ENCODE results near the gene EPC2.
"Not testable (repeated sequence)": the region's sequence is repeated elsewhere in the genome, so short reads cannot be mapped to it uniquely, and the experiment has no call there.

EPC2 gene

DNA sequence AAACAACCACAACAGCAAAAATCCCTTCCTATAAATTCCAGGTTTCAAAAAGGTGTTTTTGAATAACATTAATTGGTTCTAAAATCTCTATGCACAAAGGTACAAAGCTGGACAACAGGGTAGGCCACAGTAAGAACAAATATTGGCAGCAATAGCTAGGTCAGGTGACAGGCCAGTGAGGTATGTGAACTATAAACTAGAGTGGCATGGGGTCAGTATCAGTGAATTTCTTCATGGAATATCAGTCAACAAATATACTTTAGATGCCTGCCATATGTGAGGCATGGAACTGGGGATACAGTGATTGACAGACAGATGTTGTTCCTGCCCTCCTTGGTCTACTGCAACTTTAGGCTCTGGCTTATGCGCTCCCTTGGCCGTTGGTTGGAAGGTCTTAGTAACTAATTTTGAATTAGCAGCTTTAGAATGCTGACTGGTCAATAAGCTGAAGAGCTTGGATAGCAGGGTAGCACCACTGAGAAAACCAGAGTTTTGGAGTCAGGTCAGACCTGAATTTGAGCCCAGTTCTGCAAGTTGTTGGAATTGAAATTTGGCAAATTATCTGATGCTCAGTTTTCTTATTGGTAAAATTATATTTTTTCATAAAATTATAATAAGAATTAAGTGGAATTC lies 2.3 kb upstream of the EPC2 start:
- DNase-seq (ENCODE audit: low read depth) = no peak

DNA sequence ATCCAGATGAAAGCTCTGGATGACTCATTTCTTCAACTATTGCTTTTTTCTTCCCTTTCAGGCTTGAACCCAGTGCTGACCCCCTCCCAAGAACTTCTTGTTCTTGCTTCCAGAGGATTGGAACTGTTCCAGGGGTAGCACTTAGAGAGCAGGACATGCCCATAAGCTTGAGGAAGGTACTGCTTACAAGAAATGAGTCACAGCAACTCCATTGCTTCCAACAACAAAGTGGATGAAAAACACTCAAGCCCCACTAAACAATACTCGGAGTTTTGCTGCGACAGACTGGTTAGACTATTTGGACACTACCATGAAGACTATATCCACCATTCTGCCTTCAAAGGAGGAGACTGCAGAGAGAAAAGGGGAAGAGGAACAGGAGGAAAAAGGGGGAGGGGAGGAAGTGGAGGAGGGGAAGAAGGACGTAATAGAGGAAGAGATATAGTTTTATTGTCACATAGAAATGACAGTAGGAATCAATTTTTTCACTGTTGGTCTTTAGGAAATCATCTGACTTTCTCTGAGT lies 1.6 kb upstream of the EPC2 start:
- no peak for DNase-seq (ENCODE audit: low read depth)

GRCh38 chr2:148643421-148643820 lies 1.1 kb upstream of the EPC2 start:
- no peak for DNase-seq (ENCODE audit: low read depth)

GRCh38 chr2:148644883-148645538 lies 460 bp downstream of the EPC2 start:
- peak; percentile 92 for DNase-seq (ENCODE audit: low read depth)

DNA sequence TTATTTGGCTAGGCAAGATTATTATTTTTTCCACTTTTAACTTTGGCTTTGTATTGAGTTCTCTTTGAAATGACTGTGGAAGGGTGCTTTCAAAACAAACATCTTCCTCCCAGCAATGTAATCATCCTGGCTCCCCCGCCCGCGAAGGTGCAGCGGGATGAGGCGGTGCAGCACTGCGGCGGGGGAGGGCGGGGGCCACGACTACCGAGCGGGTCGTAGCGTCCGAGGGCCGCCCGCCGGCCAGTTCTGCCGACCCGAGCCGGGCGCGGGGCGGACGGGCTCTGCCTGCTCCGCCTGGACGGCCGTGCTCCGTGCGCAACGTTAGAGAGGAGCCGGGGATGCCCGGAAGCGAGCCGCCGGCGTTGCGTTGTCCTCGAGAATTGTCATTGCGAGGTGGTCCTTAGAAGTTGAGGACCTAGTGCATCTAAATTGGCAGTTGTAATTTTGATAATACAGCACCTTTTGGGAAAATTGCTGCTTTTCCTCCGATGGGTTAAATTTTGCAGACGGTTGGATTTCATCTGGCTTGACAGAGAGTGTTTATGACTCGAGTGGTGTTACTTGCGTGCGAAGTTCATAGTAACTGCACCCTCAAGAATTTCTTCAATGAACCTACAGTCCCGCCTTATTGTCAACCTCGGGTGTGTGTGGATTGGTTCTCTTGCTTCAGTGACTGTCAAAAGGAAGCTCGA lies 1.1 kb downstream of the EPC2 start:
- DNase-seq (ENCODE audit: low read depth) = peak; percentile 31

DNA sequence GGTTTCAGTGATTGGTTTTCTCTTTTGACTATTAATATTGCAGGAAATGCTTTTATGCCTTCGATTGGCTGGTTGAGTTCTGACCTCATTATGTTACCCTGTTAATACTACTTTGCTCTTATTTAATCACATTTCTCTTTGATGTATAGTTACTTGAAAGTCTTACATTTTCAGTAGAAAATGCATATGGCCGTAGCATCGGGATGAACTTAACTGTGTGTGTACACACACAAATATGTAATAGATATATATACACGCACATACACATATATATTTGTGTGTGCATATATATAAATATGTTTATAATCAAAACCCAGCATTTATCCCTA lies 1.6 kb downstream of the EPC2 start:
- no peak for DNase-seq (ENCODE audit: low read depth)

DNA sequence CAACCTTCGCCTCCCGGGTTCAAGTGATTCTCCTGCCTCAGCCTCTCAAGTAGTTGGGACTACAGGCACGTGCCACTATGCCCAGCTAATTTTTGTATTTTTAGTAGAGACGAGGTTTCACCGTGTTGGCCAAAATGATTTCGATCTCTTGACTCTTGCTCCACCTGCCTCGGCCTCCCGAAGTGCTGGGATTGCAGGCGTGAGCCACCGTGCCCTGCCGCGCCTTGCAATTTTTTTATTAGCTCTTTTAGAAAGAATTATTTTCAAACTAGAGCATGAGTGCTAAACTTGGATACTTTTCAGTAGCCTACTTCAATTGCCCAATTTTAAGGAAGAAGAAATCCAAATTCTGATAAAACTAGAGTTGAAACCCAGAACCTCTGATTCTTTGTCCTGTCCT lies 3.2 kb downstream of the EPC2 start:
- DNase-seq (ENCODE audit: low read depth) = not testable (repeated sequence)

DNA sequence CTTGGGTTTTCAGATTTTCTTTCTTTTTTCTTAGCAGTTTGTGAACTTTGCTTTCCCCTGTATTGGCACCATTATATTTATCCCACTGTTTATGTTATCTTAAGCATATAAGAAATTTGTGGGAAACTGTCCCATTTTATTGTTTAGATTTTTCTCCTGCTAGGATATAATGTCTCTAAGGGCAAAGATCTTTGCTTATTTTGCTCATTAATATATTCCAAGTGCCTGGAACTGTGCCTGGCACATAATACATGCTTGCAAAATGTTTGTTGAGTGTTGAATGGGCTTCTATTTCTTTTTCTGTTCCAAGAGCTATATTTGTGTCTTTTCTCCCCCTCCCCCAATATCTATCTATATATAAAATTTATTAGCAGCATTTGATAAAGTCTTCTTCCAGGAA lies 5.4 kb downstream of the EPC2 start:
- DNase-seq (ENCODE audit: low read depth) = no peak

- no peak for DNase-seq (ENCODE audit: low read depth)
These were observed 6.3 kb downstream of the EPC2 start for GRCh38 chr2:148650881-148651280.

DNA sequence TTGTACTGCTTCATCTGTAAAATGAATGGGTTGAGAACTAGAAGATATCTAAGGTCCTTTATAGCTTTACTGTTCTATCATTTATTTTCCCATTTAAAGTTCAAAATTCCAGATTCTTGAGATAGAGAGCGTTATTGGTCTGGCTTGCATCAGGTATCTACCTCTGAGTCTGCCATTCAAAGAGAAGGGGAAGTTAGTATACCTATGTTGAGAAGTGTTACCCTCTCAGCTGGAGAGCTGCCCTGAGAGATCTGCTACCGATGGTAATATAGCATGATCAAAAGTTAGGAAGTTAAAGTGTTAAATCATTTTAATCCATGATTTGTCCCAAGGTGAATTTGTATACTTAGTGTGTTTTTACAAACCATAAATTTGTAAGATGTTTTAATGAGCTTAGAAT lies 7.4 kb downstream of the EPC2 start:
- no peak for DNase-seq (ENCODE audit: low read depth)

DNA sequence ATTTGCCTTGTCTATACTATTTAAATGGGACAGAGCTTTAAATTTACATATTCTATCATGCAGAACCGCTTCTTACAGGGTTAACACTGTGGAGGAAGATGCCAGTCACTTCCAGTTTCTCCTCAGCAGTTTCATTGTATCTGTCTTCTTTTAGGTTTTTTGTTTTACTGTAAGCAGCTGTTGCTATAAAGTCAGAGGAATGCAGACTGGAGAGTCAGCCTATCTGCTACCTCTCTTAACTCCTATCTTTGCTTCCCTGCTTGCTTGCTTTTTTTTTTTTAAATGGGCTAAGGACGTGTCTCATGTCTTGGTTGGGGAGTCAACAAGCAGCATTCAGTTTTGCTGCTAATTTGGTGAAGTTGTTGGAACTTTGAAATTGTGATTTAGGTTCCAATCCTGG lies 8.9 kb downstream of the EPC2 start:
- no peak for DNase-seq (ENCODE audit: low read depth)

GRCh38 chr2:148654435-148654834 lies 9.9 kb downstream of the EPC2 start:
- no peak for DNase-seq (ENCODE audit: low read depth)

GRCh38 chr2:148656516-148656915 lies 12.0 kb downstream of the EPC2 start:
- DNase-seq (ENCODE audit: low read depth) = no peak

DNA sequence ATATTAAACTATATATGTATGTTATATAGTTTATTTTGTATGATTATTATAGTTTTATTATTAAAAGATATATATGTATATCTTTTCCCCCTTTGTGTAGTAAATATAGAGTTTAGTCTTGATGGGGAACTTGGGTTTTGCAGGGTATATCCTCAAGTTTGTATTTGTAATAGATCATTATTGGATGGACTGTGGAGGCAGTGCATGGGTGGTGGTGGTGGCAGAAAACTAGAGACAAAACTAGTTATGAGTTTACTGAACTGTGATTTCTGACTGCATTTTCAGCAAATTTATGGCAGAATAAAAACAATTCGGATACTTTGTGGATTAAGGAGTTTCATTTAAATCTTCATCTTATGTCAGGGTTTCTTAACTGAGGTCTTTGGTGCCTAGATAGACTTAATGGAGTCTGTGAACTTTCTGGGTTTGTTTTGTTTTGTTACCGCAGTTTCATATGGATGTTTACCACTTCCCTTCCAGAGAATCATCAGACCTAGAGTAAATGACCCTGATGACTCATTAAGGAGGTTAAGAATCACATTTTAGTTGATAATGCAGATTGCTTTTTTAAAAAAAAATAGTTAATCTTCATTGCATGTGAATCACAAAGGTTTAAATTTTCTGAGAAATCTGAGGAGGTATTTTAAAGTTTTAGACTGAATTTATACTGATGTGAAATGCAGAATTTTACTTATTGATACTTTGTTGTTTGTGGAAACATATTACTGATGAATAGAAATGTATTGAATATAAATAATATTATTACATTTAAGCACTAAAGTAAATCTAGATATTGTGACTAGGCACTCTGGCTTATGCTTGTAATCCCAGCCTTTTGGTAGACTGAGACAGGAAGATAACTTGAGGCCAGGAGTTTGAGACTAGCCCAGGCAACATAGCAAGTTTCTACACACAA lies 14.5 kb downstream of the EPC2 start:
- DNase-seq (ENCODE audit: low read depth) = no peak

DNA sequence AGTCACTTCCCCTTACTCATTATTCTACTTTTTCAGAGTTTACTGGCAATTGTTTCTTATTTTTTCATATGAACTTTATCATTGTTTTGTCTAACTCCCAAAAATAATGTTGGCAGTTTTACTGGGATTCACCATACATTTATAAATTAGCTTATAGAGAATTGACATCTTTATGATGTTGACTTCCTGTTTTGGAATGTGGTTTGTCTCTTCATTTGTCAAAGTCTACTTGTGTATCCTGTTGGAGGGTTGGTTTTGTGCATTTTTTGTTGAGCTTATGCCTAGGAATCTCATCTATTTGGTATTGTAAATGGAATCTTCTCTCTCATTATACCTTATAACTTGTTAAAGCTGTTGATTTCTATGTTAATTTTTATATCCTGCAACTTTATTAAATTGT lies 16.4 kb downstream of the EPC2 start:
- no peak for DNase-seq (ENCODE audit: low read depth)

DNA sequence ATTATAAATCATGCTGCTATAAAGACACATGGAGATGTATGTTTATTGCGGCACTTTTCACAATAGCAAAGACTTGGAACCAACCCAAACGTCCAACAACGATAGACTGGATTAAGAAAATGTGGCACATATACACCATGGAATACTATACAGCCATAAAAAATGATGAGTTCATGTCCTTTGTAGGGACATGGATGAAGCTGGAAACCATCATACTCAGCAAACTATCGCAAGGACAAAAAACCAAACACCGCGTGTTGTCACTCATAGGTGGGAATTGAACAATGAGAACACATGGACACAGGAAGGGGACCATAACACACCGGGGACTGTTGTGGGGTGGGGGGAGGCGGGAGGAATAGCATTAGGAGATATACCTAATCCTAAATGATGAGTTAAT lies 17.8 kb downstream of the EPC2 start:
- not testable (repeated sequence) for DNase-seq (ENCODE audit: low read depth)

DNA sequence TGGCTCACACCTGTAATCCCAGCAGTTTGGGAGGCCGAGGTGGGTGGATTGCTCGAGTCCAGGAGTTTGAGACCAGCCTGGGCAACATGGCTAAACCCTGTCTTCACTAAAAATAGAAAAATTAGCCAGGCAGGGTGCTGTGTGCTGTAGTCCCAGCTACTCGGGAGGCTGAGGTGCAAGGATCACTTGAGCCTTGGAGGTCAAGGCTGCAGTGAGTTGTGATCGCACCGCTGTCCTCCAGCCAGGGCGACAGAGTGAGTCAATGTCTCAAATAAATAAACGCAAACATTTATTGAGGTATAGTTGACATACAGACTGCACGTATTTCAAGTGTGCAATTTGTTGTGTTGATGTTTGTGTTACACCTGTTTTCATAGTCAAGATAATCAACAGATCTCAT lies 19.7 kb downstream of the EPC2 start:
- DNase-seq (ENCODE audit: low read depth) = no peak

GRCh38 chr2:148666555-148666954 lies 22.0 kb downstream of the EPC2 start:
- no peak for DNase-seq (ENCODE audit: low read depth)

DNA sequence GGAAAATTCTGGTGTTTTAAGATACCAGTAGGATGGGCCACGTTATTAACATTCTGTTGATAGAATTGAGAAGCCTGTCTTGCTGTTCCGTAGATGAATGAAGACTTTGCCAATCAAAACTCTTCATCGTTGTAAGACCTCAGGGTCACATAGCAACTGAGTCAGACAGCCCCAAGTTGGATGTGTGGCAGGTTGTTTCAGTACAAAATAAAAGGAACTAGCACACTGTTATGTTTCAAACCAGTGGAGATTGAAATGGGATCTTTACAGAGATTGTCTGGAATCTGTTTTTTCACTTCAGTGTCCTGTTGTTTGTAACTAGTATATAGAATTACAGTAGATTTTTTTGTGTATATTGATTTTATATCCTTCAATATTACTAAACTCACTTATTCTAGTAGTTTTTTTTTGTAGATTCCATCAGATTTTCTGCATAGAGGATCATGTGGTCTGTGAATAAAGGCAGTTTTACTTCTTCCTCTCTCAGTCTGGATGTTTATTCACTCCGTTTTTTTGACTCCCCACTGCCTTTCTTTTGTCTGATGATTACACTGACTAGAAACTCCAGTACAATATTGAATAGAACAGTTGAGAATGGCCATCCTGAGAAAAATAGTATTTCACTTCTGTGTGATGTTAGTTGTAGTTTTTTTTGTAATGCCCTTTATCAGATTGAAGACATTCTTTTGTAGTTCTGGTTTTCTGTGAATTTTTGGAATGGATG lies 22.7 kb downstream of the EPC2 start:
- no peak for DNase-seq (ENCODE audit: low read depth)

GRCh38 chr2:148670773-148671172 lies 26.2 kb downstream of the EPC2 start:
- no peak for DNase-seq (ENCODE audit: low read depth)

All from activated T-cell treated with anti-CD3 and anti-CD28 coated beads for 48 hours (primary cell).